ENCODE measurements around the gene PYDC2. TPM values are rescaled to one million over a fixed set of nuclear protein-coding genes. Genes with fewer than 3 reads are reported as not detected.

PYDC2 gene
- total RNA-seq, 1 experiment from 2014 or later = not detected

DNA sequence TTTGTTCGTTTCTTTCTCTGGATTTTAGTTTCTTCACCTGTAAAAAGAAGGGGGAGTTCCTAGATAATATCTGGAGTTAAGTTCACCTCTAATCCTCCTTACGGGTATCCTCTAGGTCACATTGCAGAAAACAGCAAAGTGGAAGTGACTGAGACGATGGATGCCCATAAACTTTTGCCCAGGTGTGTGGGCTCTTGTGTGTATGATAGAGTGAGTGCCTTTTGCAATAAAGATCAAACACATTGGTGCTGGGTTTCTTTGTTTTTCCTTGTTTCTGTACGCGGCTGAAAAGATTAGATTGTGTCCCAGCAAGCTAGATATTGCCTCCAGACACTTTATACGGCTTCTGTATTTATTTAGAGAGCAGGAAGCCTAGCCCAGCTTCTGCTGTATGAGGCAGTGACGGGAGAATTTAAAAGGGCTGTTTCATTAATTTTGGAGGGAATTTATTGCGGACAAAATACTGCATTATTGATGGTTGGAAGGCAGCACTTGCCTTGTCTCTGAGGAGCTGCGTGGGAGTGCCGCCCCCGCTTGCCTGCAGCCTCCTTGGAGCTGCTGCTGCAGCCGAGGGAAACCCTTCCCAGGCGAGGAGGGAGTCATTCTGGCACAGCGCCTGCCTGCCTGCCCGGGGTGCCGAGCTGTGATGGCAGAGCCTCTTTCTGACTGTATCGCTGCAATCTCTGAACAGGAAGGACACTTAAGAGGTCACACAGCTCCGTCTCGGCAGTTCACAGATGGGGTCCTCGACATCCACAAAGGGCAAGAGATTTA is 38.5 kb downstream of the PYDC2 start:
- H2BK5ac ChIP-seq (ENCODE audit: insufficient read length, low read length) = no peak overlapping the region
- no peak overlapping the region for H3K9ac ChIP-seq (ENCODE audit: extremely low read depth, insufficient read length, low read length)
- peak overlapping the region; percentile 85 for H3K14ac ChIP-seq (ENCODE audit: insufficient read depth, low read length)
- peak overlapping the region; percentile 24; the same call in 1 of the 2 replicates for H2BK15ac ChIP-seq (ENCODE audit: low read depth, low read length)
- Mint-ChIP-seq H3K9me3 (no peaks in the 10 kb centered on the region), H3K27ac (peak overlapping the region in 2 of 3 experiments; percentile 15 to 50; a peak in 1 of 7 replicates), H3K4me1 (peaks cover 11 to 12% of the 10 kb centered on the region in 2 experiments), H3K4me3 (no peak overlapping the region), H3K27me3 (ENCODE audit: low read depth) (no peaks in the 10 kb centered on the region), H3K36me3 (ENCODE audit: insufficient read depth in 1 of 3, low read depth in 3 of 3) (no peaks in the 10 kb centered on the region)
- no peaks in the 10 kb centered on the region for H3K79me1 ChIP-seq (ENCODE audit: insufficient read depth, low read depth, low read length, poor library complexity, severe bottlenecking)
- no peaks in the 10 kb centered on the region for H3K79me2 ChIP-seq (ENCODE audit: insufficient read depth, low read length)
- no peak overlapping the region for H2AK5ac ChIP-seq (ENCODE audit: insufficient read length, low read length)
- no peak overlapping the region for H2BK20ac ChIP-seq (ENCODE audit: low read depth, low read length, poor library complexity, severe bottlenecking)
- no peak overlapping the region for H2BK12ac ChIP-seq (ENCODE audit: insufficient read length, low read depth, low read length)
- H4K5ac ChIP-seq (ENCODE audit: insufficient read length, low read depth, low read length) = no peak overlapping the region
- no peaks in the 10 kb centered on the region for H3K23me2 ChIP-seq (ENCODE audit: insufficient read length, low read depth, low read length, poor library complexity, severe bottlenecking)
- H3K27ac ChIP-seq (ENCODE audit: insufficient read length, low read depth, low read length) = no peak overlapping the region
- no peaks in the 10 kb centered on the region for H4K20me1 ChIP-seq (ENCODE audit: control insufficient read depth, insufficient read depth, insufficient read length)
- H3K27me3 ChIP-seq (ENCODE audit: insufficient read depth, low read length) = no peaks in the 10 kb centered on the region
- H3K4ac ChIP-seq (ENCODE audit: low read depth, low read length) = no peak overlapping the region
- no peak overlapping the region for H3T11ph ChIP-seq (ENCODE audit: low read length)
- H3K18ac ChIP-seq (ENCODE audit: insufficient read length, low read depth, low read length) = no peak overlapping the region
- H4K91ac ChIP-seq (ENCODE audit: insufficient read length, low read depth, low read length) = no peak overlapping the region
- no peak overlapping the region for H4K8ac ChIP-seq (replicated peaks; ENCODE audit: insufficient read length, low read depth, low read length)
- DNase-seq = peak; percentile 32
- TF ChIP-seq CTCF (conservative IDR thresholded peaks at IDR 0.05) = no peak
- H2AFZ ChIP-seq (ENCODE audit: low read length) = peak overlapping the region; percentile 73
- no peak overlapping the region for H3K56ac ChIP-seq (ENCODE audit: insufficient read length, low read depth, low read length)
- H3K4me2 ChIP-seq (ENCODE audit: insufficient read depth, insufficient read length, low read length) = no peak overlapping the region
- no peaks in the 10 kb centered on the region for H3K4me1 ChIP-seq (ENCODE audit: insufficient read depth, low read length)
- WGBS (ENCODE audit: extremely low coverage, insufficient read length, low lambda C conversion rate) = no CpG with 5 or more reads among the region's 20 CpGs
- no peaks in the 10 kb centered on the region for H3K9me3 ChIP-seq (ENCODE audit: control insufficient read depth, low read depth, low read length)
- H3K23ac ChIP-seq (ENCODE audit: insufficient read length, low read depth, low read length) = no peak overlapping the region
- no peak overlapping the region for H2BK120ac ChIP-seq (ENCODE audit: low read depth, low read length, poor library complexity, severe bottlenecking)
